ENCODE data around the gene RSPO3.
A peak's percentile ranks its signal among the peaks of the same experiment; 100 is the strongest.

Gene RSPO3

GRCh38 chr6:127147534-127147933, 29.1 kb downstream of the RSPO3 start:
- intact Hi-C loops (cut with DNase I), result no loop called here
- no peak for DNase-seq

GRCh38 chr6:127148511-127148910, 30.0 kb downstream of the RSPO3 start:
- intact Hi-C loops (cut with DNase I), result no loop called here
- DNase-seq, result no peak

GRCh38 chr6:127154509-127154908, 36.0 kb downstream of the RSPO3 start:
- no peak for DNase-seq
- intact Hi-C loops (cut with DNase I), result no loop called here

GRCh38 chr6:127160484-127160883, 42.0 kb downstream of the RSPO3 start:
- intact Hi-C loops (cut with DNase I), result no loop called here
- DNase-seq, result no peak

- no peak for DNase-seq
- intact Hi-C loops (cut with DNase I), result no loop called here
Observed at GRCh38 chr6:127162836-127163235, 44.4 kb downstream of the RSPO3 start.

GRCh38 chr6:127164036-127164435, 45.6 kb downstream of the RSPO3 start:
- no peak for DNase-seq
- intact Hi-C loops (cut with DNase I), result no loop called here

- DNase-seq, result no peak
- intact Hi-C loops (cut with DNase I), result no loop called here
Observed at GRCh38 chr6:127164565-127164964, 46.1 kb downstream of the RSPO3 start.

- DNase-seq, result peak; percentile 7 to 82 (median 20)
- intact Hi-C loops (cut with DNase I), result no loop called here
Observed at GRCh38 chr6:127173156-127173940, 54.9 kb downstream of the RSPO3 start.

GRCh38 chr6:127176146-127176545, 57.7 kb downstream of the RSPO3 start:
- DNase-seq, result no peak
- intact Hi-C loops (cut with DNase I), result no loop called here

GRCh38 chr6:127177030-127177922, 58.8 kb downstream of the RSPO3 start:
- DNase-seq, result no peak
- intact Hi-C loops (cut with DNase I), result no loop called here

- intact Hi-C loops (cut with DNase I), result no loop called here
- no peak for DNase-seq
Observed at GRCh38 chr6:127177923-127178231, 59.4 kb downstream of the RSPO3 start.

- DNase-seq, result no peak
Observed at GRCh38 chr6:127178746-127179145, 60.3 kb downstream of the RSPO3 start.

GRCh38 chr6:127180426-127180825, 62.0 kb downstream of the RSPO3 start:
- intact Hi-C loops (cut with DNase I), result no loop called here

More at GRCh38 chr6:127178746-127179145, 60.3 kb downstream of the RSPO3 start:
- intact Hi-C loops (cut with DNase I), result no loop called here

GRCh38 chr6:127182501-127182900, 64.0 kb downstream of the RSPO3 start:
- DNase-seq, result no peak
- intact Hi-C loops (cut with DNase I), result no loop called here

More at GRCh38 chr6:127180426-127180825, 62.0 kb downstream of the RSPO3 start:
- DNase-seq, result no peak

GRCh38 chr6:127185437-127185995, 67.0 kb downstream of the RSPO3 start:
- DNase-seq, result no peak
- intact Hi-C loops (cut with DNase I), result no loop called here

GRCh38 chr6:127186889-127187288, 68.4 kb downstream of the RSPO3 start:
- peak in 9 of 10 donors; percentile 12 to 84 (median 54) for DNase-seq
- intact Hi-C loops (cut with DNase I), result no loop called here

- intact Hi-C loops (cut with DNase I), result no loop called here
- DNase-seq, result no peak
Observed at GRCh38 chr6:127188744-127189143, 70.3 kb downstream of the RSPO3 start.

GRCh38 chr6:127190552-127190951, 72.1 kb downstream of the RSPO3 start:
- DNase-seq, result no peak
- intact Hi-C loops (cut with DNase I), result no loop called here

GRCh38 chr6:127191716-127192115, 73.2 kb downstream of the RSPO3 start:
- no peak for DNase-seq
- intact Hi-C loops (cut with DNase I), result no loop called here

GRCh38 chr6:127192911-127193541, 74.6 kb downstream of the RSPO3 start:
- DNase-seq, result no peak
- intact Hi-C loops (cut with DNase I), result no loop called here

- intact Hi-C loops (cut with DNase I), result no loop called here
- DNase-seq, result no peak
Observed at GRCh38 chr6:127195833-127196232, 77.4 kb downstream of the RSPO3 start.
